OCI-LY3 (cell line): ENCODE measurements around the gene PELI2.

Source experiments
- H2AFZ ChIP-seq: fragments of 200-600, 300-600 bp; shearing (Covaris generic); 2 replicates; pipeline ENCODE4 v1.6.0; 2014; ENCODE audit warnings: antibody characterized with exemption, low read depth, low read length
- H3K27ac ChIP-seq: fragments of 200-600, 300-600 bp; sonication (generic); 2 replicates; pipeline ENCODE4 v1.5.1; 2014; ENCODE audit warnings: mild to moderate bottlenecking, low read length, moderate library complexity, mixed read lengths
- H3K27me3 ChIP-seq: fragments of 200-600, 300-600 bp; sonication (generic); 2 replicates; pipeline ENCODE4 v1.6.1; 2014; ENCODE audit warnings: low read depth, low read length, mixed read lengths
- H3K36me3 ChIP-seq: fragments of 200-600, 300-600 bp; sonication (generic); replicated peaks from 2 replicates; pipeline ENCODE3; 2014; ENCODE audit warnings: low read depth, low read length, mixed read lengths
- H3K4me1 ChIP-seq: fragments of 300-600, 200-600 bp; sonication (generic); 2 replicates; pipeline ENCODE4 v1.6.1; 2014; ENCODE audit warnings: low read length, mixed read lengths
- H3K4me2 ChIP-seq: fragments of 200-600, 300-600 bp; sonication (generic); 2 replicates; pipeline ENCODE4 v1.6.1; 2014; ENCODE audit warnings: low read length, mixed read lengths
- H3K4me3 ChIP-seq: fragments of 300-600, 200-600 bp; sonication (generic); 2 replicates; pipeline ENCODE4 v1.5.1; 2014; ENCODE audit warnings: antibody characterized with exemption, mild to moderate bottlenecking, low read length, moderate library complexity
- H3K79me2 ChIP-seq: fragments of 300-600, 200-600 bp; shearing (Covaris generic); 2 replicates; pipeline ENCODE4 v1.6.1; 2014; ENCODE audit warnings: mild to moderate bottlenecking, low read length, mixed read lengths
- H3K9ac ChIP-seq: fragments of 300-600, 200-600 bp; shearing (Covaris generic); 2 replicates; pipeline ENCODE4 v1.6.0; 2014; ENCODE audit warnings: mild to moderate bottlenecking, low read length, moderate library complexity
- H3K9me3 ChIP-seq: fragments of 200-600, 300-600 bp; shearing (Covaris generic); 2 replicates; pipeline ENCODE4 v1.6.1; 2014; ENCODE audit warnings: low read length, mixed read lengths; ENCODE audit not compliant: insufficient read depth
- H4K20me1 ChIP-seq: fragments of 200-600, 300-600 bp; sonication (generic); 2 replicates; pipeline ENCODE4 v1.6.1; 2016; ENCODE audit warnings: low read length, mixed read lengths; ENCODE audit not compliant: insufficient read depth
- CTCF ChIP-seq: fragments of 200-600, 300-600 bp; sonication (generic); IDR thresholded peaks from 2 replicates; pipeline ENCODE4 v1.5.1; 2014; ENCODE audit warnings: antibody characterized with exemption, low read length, low read depth
- EZH2phosphoT487 ChIP-seq: fragments of 200-600 bp; shearing (Covaris generic); IDR thresholded peaks from 2 replicates; pipeline ENCODE4 v1.6.1; 2018; ENCODE audit warnings: antibody characterized with exemption, mixed run types, low read depth

PELI2 gene

GRCh38 chr14:56119201-56119981 is 1.2 kb downstream of the PELI2 start:
- H3K79me2 ChIP-seq = no peaks in the 10 kb centered on the region

GRCh38 chr14:56120091-56120691 is 2.0 kb downstream of the PELI2 start:
- Histone ChIP-seq H3K4me3 (no peak overlapping the region), H3K27ac (no peak overlapping the region), H2AFZ (no peak overlapping the region), H3K27me3 (peaks cover 73% of the 10 kb centered on the region), H3K9me3 (no peaks in the 10 kb centered on the region), H3K36me3 (no peaks in the 10 kb centered on the region), H3K79me2 (no peaks in the 10 kb centered on the region), H3K4me1 (no peaks in the 10 kb centered on the region), H3K9ac (no peak overlapping the region), H4K20me1 (no peaks in the 10 kb centered on the region), H3K4me2 (no peak overlapping the region)
- TF ChIP-seq CTCF (no peak), EZH2phosphoT487 (no peak)

More at GRCh38 chr14:56119201-56119981, 1.2 kb downstream of the PELI2 start:
- H3K27me3 ChIP-seq = peaks cover 69% of the 10 kb centered on the region
- no peak overlapping the region for H3K27ac ChIP-seq
- H3K4me3 ChIP-seq = no peak overlapping the region
- TF ChIP-seq EZH2phosphoT487 (no peak), CTCF (no peak)
- H3K4me2 ChIP-seq = no peak overlapping the region
- H4K20me1 ChIP-seq = no peaks in the 10 kb centered on the region
- no peaks in the 10 kb centered on the region for H3K36me3 ChIP-seq
- no peaks in the 10 kb centered on the region for H3K9me3 ChIP-seq
- H3K9ac ChIP-seq = no peak overlapping the region
- no peaks in the 10 kb centered on the region for H3K4me1 ChIP-seq
- H2AFZ ChIP-seq = no peak overlapping the region

GRCh38 chr14:56121816-56122215 is 3.6 kb downstream of the PELI2 start:
- no peak overlapping the region for H3K9ac ChIP-seq
- H3K27ac ChIP-seq = no peak overlapping the region
- H3K36me3 ChIP-seq = no peaks in the 10 kb centered on the region
- no peaks in the 10 kb centered on the region for H3K79me2 ChIP-seq
- TF ChIP-seq EZH2phosphoT487 = no peak
- TF ChIP-seq CTCF = no peak
- H2AFZ ChIP-seq = no peak overlapping the region
- no peak overlapping the region for H3K4me2 ChIP-seq
- H3K4me1 ChIP-seq = no peaks in the 10 kb centered on the region
- H3K27me3 ChIP-seq = peaks cover 66% of the 10 kb centered on the region
- no peak overlapping the region for H3K4me3 ChIP-seq
- H3K9me3 ChIP-seq = no peaks in the 10 kb centered on the region
- H4K20me1 ChIP-seq = no peaks in the 10 kb centered on the region

- no peak overlapping the region for H3K27ac ChIP-seq
- H3K4me2 ChIP-seq = no peak overlapping the region
- H3K27me3 ChIP-seq = peaks cover 70% of the 10 kb centered on the region
- no peak overlapping the region for H3K9ac ChIP-seq
- no peak for TF ChIP-seq CTCF
- TF ChIP-seq EZH2phosphoT487 = no peak
- no peaks in the 10 kb centered on the region for H3K79me2 ChIP-seq
- no peak overlapping the region for H3K4me3 ChIP-seq
- no peak overlapping the region for H2AFZ ChIP-seq
- no peaks in the 10 kb centered on the region for H3K9me3 ChIP-seq
- no peaks in the 10 kb centered on the region for H4K20me1 ChIP-seq
- H3K36me3 ChIP-seq = no peaks in the 10 kb centered on the region
- H3K4me1 ChIP-seq = no peaks in the 10 kb centered on the region
Observed at GRCh38 chr14:56122301-56122700, 4.1 kb downstream of the PELI2 start.
